H9 (cell line): Measurements from ENCODE around the gene ZNF330. TPM values are rescaled to one million over a fixed set of nuclear protein-coding genes. Genes with fewer than 3 reads are reported as not detected.

ENCODE experiments used
- DNase-seq: peaks from one replicate; pipeline ENCODE4 v3.0.0-alpha.2; 2017
- H2AFZ ChIP-seq: one replicate; pipeline ENCODE4 v1.6.1; 2013; ENCODE audit warnings: mild to moderate bottlenecking, low read length, control low read depth, moderate library complexity
- H2AK5ac ChIP-seq: 2 replicates; pipeline ENCODE4 v1.6.1; 2013; ENCODE audit warnings: low read length, control low read depth, mixed read lengths; ENCODE audit not compliant: insufficient read length
- H2BK120ac ChIP-seq: one replicate; pipeline ENCODE4 v1.6.1; 2013; ENCODE audit warnings: low read depth, mild to moderate bottlenecking, low read length, control low read depth, inconsistent platforms; ENCODE audit not compliant: poor library complexity, severe bottlenecking
- H2BK12ac ChIP-seq: 2 replicates; pipeline ENCODE4 v1.6.1; 2013; ENCODE audit warnings: low read length, control low read depth, mixed read lengths, low read depth; ENCODE audit not compliant: insufficient read length
- H2BK15ac ChIP-seq: 2 replicates; pipeline ENCODE4 v1.6.1; 2013; ENCODE audit warnings: low read depth, low read length, control low read depth
- H2BK20ac ChIP-seq: one replicate; pipeline ENCODE4 v1.6.1; 2013; ENCODE audit warnings: low read depth, mild to moderate bottlenecking, low read length, control low read depth, inconsistent platforms; ENCODE audit not compliant: poor library complexity, severe bottlenecking
- H2BK5ac ChIP-seq: 2 replicates; pipeline ENCODE4 v1.6.1; 2013; ENCODE audit warnings: low read length, control low read depth, mixed read lengths; ENCODE audit not compliant: insufficient read length
- H3K14ac ChIP-seq: 2 replicates; pipeline ENCODE4 v1.6.1; 2013; ENCODE audit warnings: low read length, control low read depth; ENCODE audit not compliant: insufficient read depth
- H3K18ac ChIP-seq: 2 replicates; pipeline ENCODE4 v1.6.1; 2013; ENCODE audit warnings: low read depth, mild to moderate bottlenecking, mixed read lengths, low read length, control low read depth; ENCODE audit not compliant: insufficient read length
- H3K23ac ChIP-seq: 2 replicates; pipeline ENCODE4 v1.6.1; 2013; ENCODE audit warnings: low read length, control low read depth, mixed read lengths, low read depth; ENCODE audit not compliant: insufficient read length
- H3K23me2 ChIP-seq: 2 replicates; pipeline ENCODE4 v1.6.1; 2013; ENCODE audit warnings: low read depth, mild to moderate bottlenecking, mixed read lengths, low read length, control low read depth; ENCODE audit not compliant: insufficient read length, poor library complexity, severe bottlenecking
- H3K27ac ChIP-seq: 2 replicates; pipeline ENCODE4 v1.5.1; 2013; ENCODE audit warnings: low read length, control low read depth, mixed read lengths, low read depth; ENCODE audit not compliant: insufficient read length
- H3K27me3 ChIP-seq: 2 replicates; pipeline ENCODE4 v1.6.1; 2013; ENCODE audit warnings: low read length, control low read depth, inconsistent platforms; ENCODE audit not compliant: insufficient read depth
- H3K4ac ChIP-seq: 2 replicates; pipeline ENCODE4 v1.6.1; 2013; ENCODE audit warnings: low read depth, mild to moderate bottlenecking, control low read depth, inconsistent platforms, low read length, moderate library complexity
- H3K4me1 ChIP-seq: 2 replicates; pipeline ENCODE4 v1.6.1; 2013; ENCODE audit warnings: low read length, control low read depth, inconsistent platforms; ENCODE audit not compliant: insufficient read depth
- H3K4me2 ChIP-seq: 2 replicates; pipeline ENCODE4 v1.6.1; 2013; ENCODE audit warnings: low read length, control low read depth, mixed read lengths; ENCODE audit not compliant: insufficient read length, insufficient read depth
- H3K56ac ChIP-seq: 2 replicates; pipeline ENCODE4 v1.6.1; 2013; ENCODE audit warnings: low read depth, mild to moderate bottlenecking, mixed read lengths, low read length, control low read depth; ENCODE audit not compliant: insufficient read length
- H3K79me1 ChIP-seq: 2 replicates; pipeline ENCODE4 v1.6.1; 2013; ENCODE audit warnings: low read depth, mild to moderate bottlenecking, moderate library complexity, low read length, control low read depth, inconsistent platforms; ENCODE audit not compliant: insufficient read depth, poor library complexity, severe bottlenecking
- H3K79me2 ChIP-seq: 2 replicates; pipeline ENCODE4 v1.6.1; 2013; ENCODE audit warnings: low read length, control low read depth, inconsistent platforms; ENCODE audit not compliant: insufficient read depth
- H3K9ac ChIP-seq: 2 replicates; pipeline ENCODE4 v1.6.1; 2013; ENCODE audit warnings: low read length, control low read depth, mixed read lengths; ENCODE audit not compliant: insufficient read length; ENCODE audit errors: extremely low read depth
- H3K9me3 ChIP-seq: one replicate; pipeline ENCODE4 v1.6.1; 2013; ENCODE audit warnings: low read depth, low read length, inconsistent platforms; ENCODE audit not compliant: control insufficient read depth
- H3T11ph ChIP-seq: one replicate; pipeline ENCODE4 v1.6.1; 2013; ENCODE audit warnings: mild to moderate bottlenecking, low read length, control low read depth, inconsistent platforms
- H4K20me1 ChIP-seq: one replicate; pipeline ENCODE4 v1.6.1; 2013; ENCODE audit not compliant: control insufficient read depth, insufficient read length, insufficient read depth
- H4K5ac ChIP-seq: 2 replicates; pipeline ENCODE4 v1.6.1; 2013; ENCODE audit warnings: low read depth, mild to moderate bottlenecking, mixed read lengths, low read length, control low read depth; ENCODE audit not compliant: insufficient read length
- H4K8ac ChIP-seq: replicated peaks from 2 replicates; pipeline ENCODE4 v1.6.1; 2013; ENCODE audit warnings: low read length, control low read depth, mixed read lengths, low read depth; ENCODE audit not compliant: insufficient read length
- H4K91ac ChIP-seq: 2 replicates; pipeline ENCODE4 v1.6.1; 2013; ENCODE audit warnings: low read depth, mild to moderate bottlenecking, moderate library complexity, mixed read lengths, low read length, control low read depth; ENCODE audit not compliant: insufficient read length
- H3K27ac Mint-ChIP-seq, 3 experiments: 2 replicates in 2 of 3; 3 replicates in 1 of 3; pipeline ENCODE4 v1.8.0; 2020 to 2021; ENCODE audit warnings: mixed read lengths in 3 of 3, mild to moderate bottlenecking in 1 of 3, moderate library complexity in 1 of 3
- H3K27me3 Mint-ChIP-seq: 2 replicates; pipeline ENCODE4 v1.8.0; 2021; ENCODE audit warnings: low read depth, mild to moderate bottlenecking, moderate library complexity, mixed read lengths
- H3K36me3 Mint-ChIP-seq, 3 experiments: 2 replicates in 2 of 3; 3 replicates in 1 of 3; pipeline ENCODE4 v1.8.0; 2020 to 2021; ENCODE audit warnings: low read depth in 3 of 3, mixed read lengths in 3 of 3; ENCODE audit not compliant: insufficient read depth in 1 of 3
- H3K4me1 Mint-ChIP-seq, 2 experiments: 2 replicates each; pipeline ENCODE4 v1.8.0; 2020; ENCODE audit warnings: mixed read lengths in 2 of 2
- H3K4me3 Mint-ChIP-seq, 2 experiments: 2 replicates in 1 of 2; 3 replicates in 1 of 2; pipeline ENCODE4 v1.8.0; 2020 to 2021; ENCODE audit warnings: mild to moderate bottlenecking in 2 of 2, mixed read lengths in 2 of 2, moderate library complexity in 1 of 2
- H3K9me3 Mint-ChIP-seq, 2 experiments: 2 replicates in 1 of 2; 3 replicates in 1 of 2; pipeline ENCODE4 v1.8.0; 2020; ENCODE audit warnings: mild to moderate bottlenecking in 2 of 2, mixed read lengths in 2 of 2, moderate library complexity in 1 of 2
- WGBS: extraction: QIAGEN DNeasy Blood & Tissue Kit; methylation state at CpG from one replicate; pipeline ENCODE4 v1.1.7; 2013; ENCODE audit warnings: missing lambda C conversion rate, low lambda C conversion rate, mixed read lengths; ENCODE audit not compliant: insufficient read length; ENCODE audit errors: extremely low coverage; 5-methylcytosine and 5-hydroxymethylcytosine counted together
- total RNA-seq: library from RNA; stranded (reverse); gene quantifications from 2 replicates; pipeline ENCODE4 v1.2.1, GENCODE V29; 2021
- TF ChIP-seq, protein P1 (sequence below): fragments of 200-600 bp; sonication (generic); conservative IDR thresholded peaks from 3 replicates; pipeline ENCODE4 v1.8.0; 2021; ENCODE audit warnings: antibody characterized with exemption, mild to moderate bottlenecking

ZNF330 gene
- total RNA-seq, 1 experiment from 2014 or later, result 32.6 TPM

DNA sequence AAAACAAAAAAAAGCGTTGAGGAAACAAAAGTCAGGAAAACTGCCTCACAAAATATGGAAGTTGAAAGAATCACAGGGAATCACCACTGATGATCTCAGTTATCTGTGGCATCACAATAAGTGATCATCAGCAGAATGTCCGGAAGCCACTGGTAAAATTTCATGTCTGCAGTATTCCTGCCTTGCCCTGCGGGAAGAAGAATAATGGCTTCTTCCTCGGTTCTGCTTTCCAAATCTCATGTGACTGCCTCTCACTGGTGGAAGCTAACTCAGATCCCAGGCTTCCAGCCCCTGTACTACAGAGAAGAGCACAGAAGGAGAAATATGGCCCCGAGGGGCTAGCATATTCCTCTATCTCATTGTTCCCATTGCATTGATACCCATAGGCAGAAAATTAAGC is 12.7 kb upstream of the ZNF330 start:
- H3K4me1 Mint-ChIP-seq, result no peaks in the 10 kb centered on the region
- H2AK5ac ChIP-seq, result no peak overlapping the region
- no peak overlapping the region for H2BK5ac ChIP-seq
- no peaks in the 10 kb centered on the region for H3K27me3 Mint-ChIP-seq
- no peak overlapping the region for H3K18ac ChIP-seq
- H3K9ac ChIP-seq, result no peak overlapping the region
- peaks cover 0 to 4% (median 0%) of the 10 kb centered on the region in 3 experiments; a peak in 2 of 7 replicates for H3K36me3 Mint-ChIP-seq
- no peak overlapping the region for H3K4me2 ChIP-seq
- H3K27me3 ChIP-seq, result no peaks in the 10 kb centered on the region
- H4K20me1 ChIP-seq, result no peaks in the 10 kb centered on the region
- no peak overlapping the region for H2BK20ac ChIP-seq
- H3K27ac Mint-ChIP-seq, result no peak overlapping the region; a peak in 1 of 7 replicates
- no peak for DNase-seq
- H2BK15ac ChIP-seq, result no peak overlapping the region
- no peak overlapping the region for H3K4ac ChIP-seq
- H3T11ph ChIP-seq, result no peak overlapping the region
- TF ChIP-seq, protein P1, sequence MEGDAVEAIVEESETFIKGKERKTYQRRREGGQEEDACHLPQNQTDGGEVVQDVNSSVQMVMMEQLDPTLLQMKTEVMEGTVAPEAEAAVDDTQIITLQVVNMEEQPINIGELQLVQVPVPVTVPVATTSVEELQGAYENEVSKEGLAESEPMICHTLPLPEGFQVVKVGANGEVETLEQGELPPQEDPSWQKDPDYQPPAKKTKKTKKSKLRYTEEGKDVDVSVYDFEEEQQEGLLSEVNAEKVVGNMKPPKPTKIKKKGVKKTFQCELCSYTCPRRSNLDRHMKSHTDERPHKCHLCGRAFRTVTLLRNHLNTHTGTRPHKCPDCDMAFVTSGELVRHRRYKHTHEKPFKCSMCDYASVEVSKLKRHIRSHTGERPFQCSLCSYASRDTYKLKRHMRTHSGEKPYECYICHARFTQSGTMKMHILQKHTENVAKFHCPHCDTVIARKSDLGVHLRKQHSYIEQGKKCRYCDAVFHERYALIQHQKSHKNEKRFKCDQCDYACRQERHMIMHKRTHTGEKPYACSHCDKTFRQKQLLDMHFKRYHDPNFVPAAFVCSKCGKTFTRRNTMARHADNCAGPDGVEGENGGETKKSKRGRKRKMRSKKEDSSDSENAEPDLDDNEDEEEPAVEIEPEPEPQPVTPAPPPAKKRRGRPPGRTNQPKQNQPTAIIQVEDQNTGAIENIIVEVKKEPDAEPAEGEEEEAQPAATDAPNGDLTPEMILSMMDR, result no peak
- H3K27ac ChIP-seq, result no peak overlapping the region
- H3K79me2 ChIP-seq, result no peaks in the 10 kb centered on the region
- no peaks in the 10 kb centered on the region for H3K4me1 ChIP-seq
- no peak overlapping the region for H2BK120ac ChIP-seq
- H3K23ac ChIP-seq, result no peak overlapping the region
- H2BK12ac ChIP-seq, result no peak overlapping the region
- no peak overlapping the region for H3K14ac ChIP-seq
- peaks cover 2 to 5% of the 10 kb centered on the region in 2 experiments for H3K9me3 Mint-ChIP-seq
- no peaks in the 10 kb centered on the region for H3K23me2 ChIP-seq
- H3K9me3 ChIP-seq, result no peaks in the 10 kb centered on the region
- H3K56ac ChIP-seq, result no peak overlapping the region
- H3K4me3 Mint-ChIP-seq, result no peak overlapping the region
- no peak overlapping the region for H4K91ac ChIP-seq
- WGBS, result no CpG with 5 or more reads among the region's 5 CpGs
- no peaks in the 10 kb centered on the region for H3K79me1 ChIP-seq
- no peak overlapping the region for H4K8ac ChIP-seq
- H4K5ac ChIP-seq, result no peak overlapping the region
- H2AFZ ChIP-seq, result no peak overlapping the region
